Stimulated activated CD4-positive, alpha-beta T cell treated with anti-CD3 and anti-CD28 coated beads, Interleukin-2, amount 100 ng/mL, for 4 hours (primary cell): ENCODE measurements around the gene COA3.

Source experiments
- DNase-seq: peaks from one replicate; pipeline ENCODE4 v3.0.0-alpha.2; 2020; ENCODE audit warnings: low read depth

Gene COA3

GRCh38 chr17:42798383-42799380, at the start of gene COA3, which contains the start of gene CNTD1:
Gene COA3 (minus strand): TSS chr17:42798704. CDS start chr17:42798681, 23 bp downstream.
Gene CNTD1 (plus strand): TSS chr17:42798861. CDS start chr17:42799068, 207 bp downstream.
- peak; percentile 62 for DNase-seq

- no peak for DNase-seq
Observed at GRCh38 chr17:42848093-42848492, 49.6 kb upstream of the COA3 start.

GRCh38 chr17:42846594-42847280, 48.2 kb upstream of the COA3 start:
- DNase-seq: no peak

GRCh38 chr17:42845918-42846593, 47.6 kb upstream of the COA3 start:
- DNase-seq: no peak

GRCh38 chr17:42845556-42845917, 47.0 kb upstream of the COA3 start:
- no peak for DNase-seq

- DNase-seq: no peak
Observed at GRCh38 chr17:42844761-42845555, 46.5 kb upstream of the COA3 start.

- no peak for DNase-seq
Observed at GRCh38 chr17:42844271-42844670, 45.8 kb upstream of the COA3 start, which contains the start of gene AOC2. Gene AOC2 (plus strand): TSS chr17:42844580. CDS start chr17:42844627, 47 bp downstream.

GRCh38 chr17:42843358-42843934, 44.9 kb upstream of the COA3 start:
- no peak for DNase-seq

GRCh38 chr17:42841975-42842685, 43.6 kb upstream of the COA3 start:
- DNase-seq: no peak

GRCh38 chr17:42835732-42836131, 37.2 kb upstream of the COA3 start:
- no peak for DNase-seq

- no peak for DNase-seq
Observed at GRCh38 chr17:42833767-42834422, 35.4 kb upstream of the COA3 start.

- DNase-seq: peak; percentile 89
Observed at GRCh38 chr17:42832934-42833766, 34.6 kb upstream of the COA3 start, which contains the start of gene PSME3. Gene PSME3 (plus strand): TSS chr17:42833397. CDS start chr17:42833632, 235 bp downstream.

- DNase-seq: no peak
Observed at GRCh38 chr17:42832213-42832933, 33.9 kb upstream of the COA3 start.

- no peak for DNase-seq
Observed at GRCh38 chr17:42830971-42831370, 32.5 kb upstream of the COA3 start.

- DNase-seq: no peak
Observed at GRCh38 chr17:42827472-42827871, 29.0 kb upstream of the COA3 start.

- no peak for DNase-seq
Observed at GRCh38 chr17:42821176-42821575, 22.7 kb upstream of the COA3 start.

- DNase-seq: peak; percentile 42
Observed at GRCh38 chr17:42819939-42820535, 21.5 kb upstream of the COA3 start.

- DNase-seq: no peak
Observed at GRCh38 chr17:42818379-42818778, 19.9 kb upstream of the COA3 start.
